GM18951 (cell line): ENCODE measurements around the gene CCNG1.
"Not testable (repeated sequence)": the region's sequence is repeated elsewhere in the genome, so short reads cannot be mapped to it uniquely, and the experiment has no call there.

Source experiments
- POLR2A ChIP-seq: IDR thresholded peaks from 4 replicates; pipeline ENCODE4 v1.6.1; 2011; ENCODE audit warnings: mild to moderate bottlenecking; ENCODE audit not compliant: insufficient read length, insufficient read depth; ENCODE audit errors: extremely low read depth
- in situ Hi-C: fragments of 300-500 bp; cut with MboI; formaldehyde crosslinking; loops from one replicate; pipeline ENCODE4 v1.12.0; 2022; ENCODE audit warnings: low sequenced_read_pairs, mixed read lengths, inconsistent platforms; ENCODE audit not compliant: unreplicated experiment

CCNG1 gene

DNA sequence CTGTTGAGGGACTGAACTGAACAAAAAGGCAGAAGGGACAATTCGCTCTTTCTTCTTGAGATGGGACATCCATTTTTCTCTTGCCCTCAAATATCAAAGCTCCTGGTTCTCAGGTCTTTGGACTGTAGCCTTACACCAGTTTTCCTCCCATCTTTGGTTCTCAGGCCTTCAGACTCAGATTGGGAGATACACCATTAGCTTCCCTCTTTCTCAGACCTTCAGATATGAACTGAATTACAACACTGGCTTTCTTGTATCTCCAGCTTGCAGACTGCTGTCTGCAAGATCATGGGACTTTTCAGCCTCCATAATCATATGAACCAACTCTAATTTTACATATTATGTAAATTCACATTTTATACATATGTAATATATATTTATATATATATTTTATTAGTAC lies 12.6 kb upstream of the CCNG1 start:
- TF ChIP-seq POLR2A = no peak
- in situ Hi-C loops = no loop called here

DNA sequence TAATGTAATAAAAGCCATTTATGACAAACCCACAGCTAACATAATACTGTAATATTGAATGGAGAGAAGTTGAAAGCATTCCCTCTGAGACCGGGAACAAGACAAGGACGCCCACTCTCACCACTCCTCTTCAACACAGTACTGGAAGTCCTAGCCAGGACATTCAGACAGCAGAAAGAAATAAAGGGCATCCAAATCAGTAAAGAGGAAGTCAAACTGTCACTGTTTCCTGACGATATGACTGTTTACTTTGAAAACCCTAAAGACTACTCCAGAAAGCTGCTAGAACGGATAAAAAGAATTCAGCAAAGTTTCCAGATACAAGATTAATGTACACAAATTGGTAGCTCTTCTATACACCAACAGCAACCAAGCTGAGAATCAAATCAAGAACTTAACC lies 11.3 kb upstream of the CCNG1 start:
- in situ Hi-C loops = not testable (repeated sequence)

DNA sequence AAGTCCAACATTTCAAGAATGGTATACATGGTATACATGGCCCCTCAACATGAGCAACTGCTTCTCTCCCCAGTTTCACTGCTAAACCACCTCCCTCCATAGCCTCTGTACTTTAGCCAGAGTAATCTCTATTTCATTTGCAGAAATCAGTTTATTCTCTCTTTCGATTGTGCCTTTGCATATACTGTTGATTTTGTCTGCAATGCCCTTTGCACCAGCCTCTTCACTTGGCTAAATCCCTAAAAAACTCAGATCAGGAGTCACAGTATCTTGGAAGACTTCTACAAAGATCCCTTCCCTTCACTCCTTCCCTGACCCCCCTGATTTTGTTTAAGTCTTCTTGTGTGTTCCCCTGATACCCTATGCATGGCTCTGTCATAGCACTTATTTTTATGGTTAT lies 4.9 kb upstream of the CCNG1 start:
- in situ Hi-C loops = no loop called here
- TF ChIP-seq POLR2A = no peak

DNA sequence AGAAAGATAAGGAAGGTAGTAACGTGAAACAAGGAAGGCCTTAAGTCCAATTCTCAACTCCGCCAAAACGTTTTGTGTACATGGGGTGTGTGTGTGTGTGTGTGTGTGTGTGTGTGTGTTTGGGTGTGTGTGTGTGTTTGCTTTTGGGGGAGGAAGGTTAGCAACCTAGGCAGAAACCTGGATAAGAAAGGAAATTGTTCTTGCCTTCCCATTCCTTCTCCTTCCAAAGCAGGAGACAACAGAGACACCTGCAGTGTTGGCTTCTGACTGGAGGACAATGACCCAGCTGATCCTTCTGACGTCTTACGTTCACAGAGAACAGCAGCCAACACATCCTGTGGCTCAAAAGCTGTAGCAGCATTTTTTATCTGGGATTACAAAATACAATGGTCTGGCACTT lies 4.1 kb upstream of the CCNG1 start:
- in situ Hi-C loops = no loop called here
- no peak for TF ChIP-seq POLR2A

DNA sequence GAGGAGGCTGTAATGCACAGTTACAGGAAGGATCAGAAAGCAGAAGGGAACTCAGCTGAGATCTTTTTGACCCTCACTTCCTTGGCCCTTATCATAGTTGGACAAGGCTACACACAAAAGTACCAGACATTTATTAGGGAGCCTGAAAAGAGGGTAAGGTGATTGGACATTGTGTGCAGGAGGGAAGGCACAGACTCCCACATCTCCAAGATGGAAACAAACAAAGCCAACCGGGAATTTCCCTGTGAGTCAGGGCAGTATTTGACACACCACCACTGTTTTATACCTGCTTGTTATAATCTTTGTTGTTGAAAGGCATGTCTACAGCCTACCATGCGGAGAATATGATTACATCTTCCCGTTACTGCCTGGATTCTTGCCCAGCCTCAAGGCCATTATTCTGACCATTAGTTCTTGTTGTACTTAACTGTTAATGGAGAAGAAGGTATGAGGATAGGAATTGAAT lies 3.0 kb upstream of the CCNG1 start:
- in situ Hi-C loops = no loop called here

DNA sequence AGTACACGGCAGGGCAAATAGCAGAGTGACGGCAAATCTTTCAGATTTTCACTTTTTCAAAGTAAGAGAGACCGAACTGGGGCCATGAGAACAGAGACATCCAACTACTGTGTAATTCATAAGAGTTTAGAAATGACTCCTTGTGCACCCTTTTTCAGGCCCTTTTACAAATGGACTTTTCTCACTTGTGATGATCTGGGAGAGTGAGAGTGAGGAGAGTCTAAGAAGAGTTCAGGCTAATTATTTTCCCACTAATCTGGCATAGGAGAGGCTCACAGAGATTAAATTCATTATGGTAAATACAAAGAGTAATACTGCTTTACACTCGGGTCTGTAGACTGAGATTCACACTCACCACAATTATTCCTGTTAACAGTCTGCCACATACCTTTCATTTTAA lies 880 bp upstream of the CCNG1 start:
- in situ Hi-C loops = no loop called here
- TF ChIP-seq POLR2A = no peak

More for the DNA sequence above, 3.0 kb upstream of the CCNG1 start:
- no peak for TF ChIP-seq POLR2A

DNA sequence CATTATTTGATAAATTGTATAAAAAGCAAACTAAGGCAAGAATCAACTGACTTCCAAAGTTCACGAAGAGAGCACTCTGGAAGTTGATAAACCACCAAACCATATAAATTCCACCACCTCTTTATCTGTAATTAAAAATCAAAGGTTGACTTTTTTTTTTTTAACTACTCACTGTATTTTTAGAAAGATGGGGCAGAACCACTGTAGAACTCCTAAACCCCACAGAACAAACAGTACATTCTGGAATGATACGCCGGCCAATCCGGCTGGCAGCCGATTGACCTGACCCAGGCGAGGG lies 435 bp upstream of the CCNG1 start:
- in situ Hi-C loops = no loop called here
- no peak for TF ChIP-seq POLR2A

DNA sequence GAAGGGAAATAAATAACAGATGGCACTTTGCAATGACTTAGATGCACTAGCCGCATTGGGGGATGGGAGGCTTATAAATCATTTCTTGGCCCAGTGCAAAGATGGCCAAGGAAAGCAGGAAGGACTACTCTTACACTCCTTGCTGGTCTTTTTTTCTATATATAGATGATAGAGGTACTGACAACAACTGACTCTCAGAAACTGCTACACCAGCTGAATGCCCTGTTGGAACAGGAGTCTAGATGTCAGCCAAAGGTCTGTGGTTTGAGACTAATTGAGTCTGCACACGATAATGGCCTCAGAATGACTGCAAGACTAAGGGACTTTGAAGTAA lies 1.7 kb downstream of the CCNG1 start:
- in situ Hi-C loops = no loop called here
- TF ChIP-seq POLR2A = no peak

DNA sequence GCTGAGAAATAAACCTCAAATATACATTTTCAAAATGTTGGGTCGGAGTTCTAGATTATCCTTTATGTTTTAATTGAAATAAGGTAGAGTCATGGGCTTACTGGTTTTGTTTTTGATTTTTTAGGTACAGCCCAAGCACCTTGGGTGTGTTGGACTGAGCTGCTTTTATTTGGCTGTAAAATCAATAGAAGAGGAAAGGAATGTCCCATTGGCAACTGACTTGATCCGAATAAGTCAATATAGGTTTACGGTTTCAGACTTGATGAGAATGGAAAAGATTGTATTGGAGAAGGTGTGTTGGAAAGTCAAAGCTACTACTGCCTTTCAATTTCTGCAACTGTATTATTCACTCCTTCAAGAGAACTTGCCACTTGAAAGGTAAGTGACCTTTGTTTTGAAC lies 3.6 kb downstream of the CCNG1 start:
- no peak for TF ChIP-seq POLR2A
- in situ Hi-C loops = no loop called here

DNA sequence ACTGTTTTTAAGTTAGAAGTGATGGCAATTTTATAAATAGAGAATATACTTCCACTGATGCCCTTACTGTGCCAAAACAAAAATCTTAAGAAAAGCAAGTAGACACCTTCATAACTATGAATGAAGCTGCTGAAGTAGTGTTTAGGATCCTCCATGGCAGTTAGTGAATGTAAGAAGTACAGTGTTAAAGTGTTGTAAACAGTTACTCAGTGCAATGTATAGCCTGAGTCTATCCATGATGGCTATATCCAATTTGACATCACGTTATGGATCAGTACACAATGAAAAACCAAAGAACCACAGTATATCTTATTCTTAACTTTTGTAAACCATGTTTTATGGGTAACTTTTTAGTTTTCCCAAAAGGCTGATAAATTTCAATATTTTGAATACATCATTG lies 7.1 kb downstream of the CCNG1 start:
- in situ Hi-C loops = no loop called here
- no peak for TF ChIP-seq POLR2A

DNA sequence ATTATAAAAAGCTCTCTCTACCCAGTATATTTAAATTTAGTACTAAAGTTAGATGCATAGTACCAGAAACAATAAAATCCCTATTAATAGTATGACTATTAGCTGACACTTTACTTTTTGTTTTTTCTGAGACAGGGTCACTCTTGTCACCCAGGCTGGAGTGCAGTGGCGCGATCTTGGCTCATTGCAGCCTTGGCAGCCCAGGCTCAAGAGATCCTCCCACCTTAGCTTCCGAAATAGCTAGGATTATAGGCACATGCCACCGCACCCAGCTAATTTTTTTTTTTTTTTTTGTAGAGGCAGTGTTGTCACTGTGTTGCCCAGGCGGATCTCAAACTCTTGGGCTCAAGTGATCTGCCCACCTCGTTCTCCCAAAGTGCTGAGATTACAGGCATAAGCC lies 8.0 kb downstream of the CCNG1 start:
- TF ChIP-seq POLR2A = no peak
- in situ Hi-C loops = no loop called here

DNA sequence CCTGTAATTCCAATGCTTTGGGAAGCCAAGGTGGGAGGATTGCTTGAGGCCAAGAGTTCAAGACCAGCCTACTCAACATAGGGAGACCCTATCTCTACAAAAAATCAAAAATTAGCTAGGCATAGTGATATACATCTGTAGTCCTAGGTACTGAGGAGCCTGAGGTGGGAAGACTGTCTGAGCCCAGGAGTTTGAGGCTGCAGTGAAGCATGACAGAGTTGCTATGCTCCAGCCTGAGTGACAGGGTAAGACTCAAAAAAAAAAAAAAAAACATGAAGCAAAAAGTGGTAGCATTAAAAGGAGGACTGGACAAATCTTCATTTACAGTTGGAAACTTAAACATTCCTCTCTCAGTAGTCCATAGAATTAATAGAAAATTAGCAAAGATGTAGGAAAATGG lies 9.8 kb downstream of the CCNG1 start:
- in situ Hi-C loops = no loop called here

DNA sequence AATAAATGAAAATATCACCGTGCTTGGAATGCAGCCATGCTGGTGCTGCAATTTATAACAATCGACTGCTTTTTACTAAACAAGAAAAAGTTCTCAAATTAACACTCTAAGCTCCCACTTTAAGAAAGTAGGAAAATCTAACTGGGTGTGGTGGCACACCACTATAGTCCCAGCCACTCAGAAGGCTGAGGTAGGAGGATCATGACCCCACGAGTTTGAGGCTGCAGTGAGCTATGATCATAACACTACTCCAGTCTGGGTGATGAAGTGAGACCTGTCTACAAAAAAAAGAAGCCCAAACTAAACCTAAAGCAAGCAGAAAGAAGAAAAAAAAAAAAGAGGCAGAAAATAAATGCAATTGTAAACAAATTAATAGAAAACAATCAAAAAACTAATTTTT lies 10.5 kb downstream of the CCNG1 start:
- in situ Hi-C loops = no loop called here
- TF ChIP-seq POLR2A = no peak

More for the DNA sequence above, 9.8 kb downstream of the CCNG1 start:
- TF ChIP-seq POLR2A = no peak

DNA sequence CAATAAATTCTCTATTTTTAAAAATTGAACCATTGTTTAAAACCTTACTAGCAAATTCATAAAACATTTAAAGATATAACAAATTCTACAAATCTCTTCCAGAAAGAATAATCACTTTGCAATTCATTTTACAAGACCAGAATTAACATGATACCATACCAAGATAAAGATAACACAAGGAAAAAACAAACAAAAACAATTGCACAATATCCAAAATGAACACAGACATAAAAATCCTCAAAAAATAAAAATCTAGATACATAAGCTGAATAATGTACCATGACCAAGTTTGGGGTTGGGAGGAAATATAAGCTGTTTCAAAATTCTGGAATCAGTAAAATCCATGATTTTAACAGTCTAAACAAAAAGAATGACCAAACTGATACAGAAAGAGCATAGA lies 11.1 kb downstream of the CCNG1 start:
- no peak for TF ChIP-seq POLR2A
- in situ Hi-C loops = no loop called here

DNA sequence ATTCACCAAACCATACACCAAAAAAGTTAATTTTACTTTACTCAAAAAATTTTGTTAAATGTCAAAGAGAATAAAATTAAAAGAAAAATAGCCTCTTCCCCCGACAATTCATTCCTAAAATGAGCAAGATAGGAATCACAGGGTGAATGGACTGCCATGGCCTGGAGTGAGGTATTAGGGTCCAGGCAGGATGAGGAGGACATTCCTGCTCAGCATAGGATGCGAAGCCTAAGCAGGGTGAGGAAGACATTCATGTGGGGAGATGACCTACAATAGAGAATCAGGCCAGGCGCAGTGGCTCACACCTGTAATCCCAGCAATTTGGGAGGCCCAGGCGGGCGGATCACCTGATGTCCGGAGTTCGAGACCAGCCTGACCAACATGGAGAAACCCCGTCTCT lies 14.1 kb downstream of the CCNG1 start:
- in situ Hi-C loops = no loop called here
- no peak for TF ChIP-seq POLR2A

DNA sequence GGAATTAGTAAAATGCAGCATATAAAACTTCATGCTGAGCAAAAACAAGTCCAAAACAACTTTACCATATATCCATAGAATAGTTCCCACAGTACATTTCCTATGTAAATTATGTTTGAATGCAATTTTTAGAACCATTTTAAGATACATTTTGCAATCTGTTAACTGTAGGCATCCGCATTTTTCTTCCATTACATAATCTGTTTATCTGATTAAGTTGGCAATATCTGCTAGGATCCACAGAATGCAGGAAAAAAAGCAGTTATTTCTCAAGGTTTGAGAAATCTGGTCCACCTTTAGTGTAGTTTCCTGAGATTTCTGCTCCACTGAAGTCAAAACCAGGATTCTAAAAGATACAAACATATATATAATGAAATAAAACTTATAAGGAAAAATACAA lies 16.3 kb downstream of the CCNG1 start:
- in situ Hi-C loops = no loop called here
- TF ChIP-seq POLR2A = no peak

DNA sequence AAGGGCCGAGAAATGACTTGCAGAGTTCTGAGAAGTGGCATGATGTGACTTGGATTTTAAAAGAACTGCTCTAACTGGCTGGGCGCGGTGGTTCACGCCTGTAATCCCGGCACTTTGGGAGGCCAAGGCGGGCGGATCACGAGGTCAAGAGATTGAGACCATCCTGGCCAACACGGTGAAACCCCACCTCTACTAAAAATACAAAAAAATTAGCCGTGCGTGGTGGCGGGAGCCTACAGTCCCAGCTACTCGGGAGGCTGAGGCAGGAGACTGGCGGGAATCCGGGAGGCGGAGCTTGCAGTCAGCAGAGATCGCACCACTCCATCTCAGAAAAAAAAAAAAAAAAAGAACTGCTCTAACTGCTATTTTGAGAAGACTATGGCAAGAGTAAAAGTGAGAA lies 18.0 kb downstream of the CCNG1 start:
- in situ Hi-C loops = not testable (repeated sequence)
